Activated T-cell treated with anti-CD3 and anti-CD28 coated beads, Interleukin-2, amount 50 U/mL, for 48 hours (primary cell): ENCODE results near the gene LAMA1.

Experiments
- DNase-seq, 2 experiments: peaks; one replicate each; pipeline ENCODE4 v3.0.0-alpha.2; 2020

Gene LAMA1

GRCh38 chr18:6983366-6983765, 134.2 kb downstream of the LAMA1 start:
- DNase-seq: no peak

- no peak for DNase-seq
Measured at GRCh38 chr18:6982398-6982797, 135.2 kb downstream of the LAMA1 start.

- DNase-seq: no peak
Measured at GRCh38 chr18:6980363-6980762, 137.2 kb downstream of the LAMA1 start.

- no peak for DNase-seq
Measured at GRCh38 chr18:6979954-6980353, 137.6 kb downstream of the LAMA1 start.

GRCh38 chr18:6976935-6977334, 140.7 kb downstream of the LAMA1 start:
- DNase-seq: no peak

GRCh38 chr18:6975084-6975483, 142.5 kb downstream of the LAMA1 start:
- no peak for DNase-seq

GRCh38 chr18:6971823-6972478, 145.6 kb downstream of the LAMA1 start:
- no peak for DNase-seq

GRCh38 chr18:6963452-6964097, 154.0 kb downstream of the LAMA1 start:
- DNase-seq: no peak

GRCh38 chr18:6962571-6963451, 154.8 kb downstream of the LAMA1 start:
- no peak for DNase-seq

- no peak for DNase-seq
Measured at GRCh38 chr18:6961331-6961730, 156.3 kb downstream of the LAMA1 start.

GRCh38 chr18:6960656-6961055, 156.9 kb downstream of the LAMA1 start:
- no peak for DNase-seq

GRCh38 chr18:6960124-6960523, 157.5 kb downstream of the LAMA1 start:
- no peak for DNase-seq

GRCh38 chr18:6959110-6959509, 158.5 kb downstream of the LAMA1 start:
- no peak for DNase-seq

- no peak for DNase-seq
Measured at GRCh38 chr18:6956999-6957398, 160.6 kb downstream of the LAMA1 start.

- no peak for DNase-seq
Measured at GRCh38 chr18:6956495-6956894, 161.1 kb downstream of the LAMA1 start.

GRCh38 chr18:6955304-6955703, 162.3 kb downstream of the LAMA1 start:
- DNase-seq: no peak

GRCh38 chr18:6954501-6954900, 163.1 kb downstream of the LAMA1 start:
- no peak for DNase-seq

GRCh38 chr18:6951336-6952090, 166.1 kb downstream of the LAMA1 start:
- DNase-seq: no peak

- no peak for DNase-seq
Measured at GRCh38 chr18:6950641-6951040, 167.0 kb downstream of the LAMA1 start.

GRCh38 chr18:6949800-6950586, 167.6 kb downstream of the LAMA1 start:
- DNase-seq: no peak

GRCh38 chr18:6948281-6949055, 169.1 kb downstream of the LAMA1 start:
- no peak for DNase-seq
